Fibroblast of lung (primary cell): Measurements from ENCODE around the gene KL. TPM values are rescaled to one million over a fixed set of nuclear protein-coding genes. Genes with fewer than 3 reads are reported as not detected.

Source experiments
- DNase-seq, 2 donors: peaks; one replicate each; pipeline versions ENCODE4 v3.0.0 to v3.0.0-alpha.2; 2010; ENCODE audit warnings: low read depth in 2 of 2
- H2AFZ ChIP-seq: 2 replicates; pipeline ENCODE4 v1.5.1; 2012; ENCODE audit warnings: low read length, control low read depth, inconsistent platforms
- H3K27ac ChIP-seq: 2 replicates; pipeline ENCODE4 v1.5.1; 2011; ENCODE audit warnings: low read length, control low read depth; ENCODE audit not compliant: insufficient read depth
- H3K27me3 ChIP-seq: 2 replicates; pipeline ENCODE4 v1.5.1; 2011; ENCODE audit warnings: mild to moderate bottlenecking, low read length; ENCODE audit not compliant: control insufficient read depth, insufficient read depth
- H3K36me3 ChIP-seq: 2 replicates; pipeline ENCODE4 v1.5.1; 2011; ENCODE audit warnings: low read length; ENCODE audit not compliant: control insufficient read depth, insufficient read depth
- H3K4me1 ChIP-seq: 2 replicates; pipeline ENCODE4 v1.5.1; 2011; ENCODE audit warnings: low read length; ENCODE audit not compliant: control insufficient read depth, insufficient read depth; ENCODE audit errors: extremely low read depth
- H3K4me2 ChIP-seq: 2 replicates; pipeline ENCODE4 v1.5.1; 2011; ENCODE audit warnings: low read length, control low read depth; ENCODE audit not compliant: insufficient read depth; ENCODE audit errors: extremely low read depth
- H3K4me3 ChIP-seq, 4 experiments: fragments of 200-600 bp in 1 of 4; sonication (generic) in 1 of 4; replicated peaks in 1 of 4; 2 replicates each; pipeline ENCODE4 v1.5.1; 2011 to 2016; ENCODE audit warnings: low read length in 4 of 4, low read depth in 3 of 4, mild to moderate bottlenecking in 3 of 4, control low read depth in 2 of 4, inconsistent platforms in 1 of 4, mixed read lengths in 1 of 4; ENCODE audit not compliant: insufficient read depth in 1 of 4; ENCODE audit errors: control extremely low read depth in 1 of 4
- H3K79me2 ChIP-seq: 2 replicates; pipeline ENCODE4 v1.5.1; 2012; ENCODE audit warnings: mild to moderate bottlenecking, low read length, inconsistent platforms; ENCODE audit not compliant: control insufficient read depth, insufficient read depth
- H3K9ac ChIP-seq: 2 replicates; pipeline ENCODE4 v1.5.1; 2011; ENCODE audit warnings: mild to moderate bottlenecking, low read length, control low read depth; ENCODE audit not compliant: insufficient read depth
- H3K9me3 ChIP-seq: 2 replicates; pipeline ENCODE4 v1.5.1; 2012; ENCODE audit warnings: low read depth, low read length; ENCODE audit not compliant: control insufficient read depth, insufficient read depth
- H4K20me1 ChIP-seq: 2 replicates; pipeline ENCODE4 v1.5.1; 2011; ENCODE audit warnings: low read length; ENCODE audit not compliant: control insufficient read depth, insufficient read depth; ENCODE audit errors: extremely low read depth
- EZH2 ChIP-seq: IDR thresholded peaks from 2 replicates; pipeline ENCODE4 v1.5.1; 2012; ENCODE audit warnings: low read length, control low read depth, mild to moderate bottlenecking; ENCODE audit errors: missing control alignments
- polyA plus RNA-seq, 2 donors: library from polyadenylated mRNA; depleted of rRNA in 1 of 2; stranded (reverse) in 1 of 2; unstranded in 1 of 2; fragments of >200 nt; gene quantifications; 2 replicates each; pipeline ENCODE4 v1.2.1, GENCODE V29; 2011 to 2012; ENCODE audit warnings: missing spikeins in 1 of 2
- total RNA-seq: library from RNA; depleted of rRNA; stranded (reverse); fragments of >200 nt; gene quantifications from 2 replicates; pipeline ENCODE4 v1.2.1, GENCODE V29; 2014
- TF ChIP-seq, protein P1 (sequence below), 2 donors: IDR thresholded peaks in 1 of 2; conservative IDR thresholded peaks in 1 of 2; 1 replicate in 1 of 2; 2 replicates in 1 of 2; pipeline ENCODE4 v1.5.1; 2011 to 2012; ENCODE audit warnings: low read length in 2 of 2, control low read depth in 1 of 2, inconsistent platforms in 1 of 2, low read depth in 1 of 2, mild to moderate bottlenecking in 1 of 2

KL gene
- total and polyA plus RNA-seq, 2 donors (not counting 1 experiment from before 2014, with no cell fraction given): 0.17 TPM; not detected in 1

DNA sequence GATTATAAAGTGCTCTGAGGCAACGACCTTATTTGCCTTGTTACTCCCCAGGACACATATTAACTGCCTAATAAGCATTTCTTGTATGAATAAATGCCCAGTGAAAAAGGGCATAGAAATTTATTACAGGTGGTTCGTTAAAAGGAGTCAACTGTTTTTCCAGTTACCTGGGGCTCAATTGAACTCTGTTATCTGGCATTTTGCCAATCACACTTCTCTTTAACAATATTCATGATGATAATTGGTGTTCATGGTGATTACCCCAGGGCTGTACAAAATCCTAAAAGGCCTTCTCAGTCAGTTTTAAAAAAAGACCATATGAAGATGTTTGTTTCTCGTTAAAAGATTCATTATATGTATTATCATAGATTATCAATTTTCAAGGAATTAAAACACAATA, 57.1 kb downstream of the KL start:
- H3K4me2 ChIP-seq: no peak overlapping the region

DNA sequence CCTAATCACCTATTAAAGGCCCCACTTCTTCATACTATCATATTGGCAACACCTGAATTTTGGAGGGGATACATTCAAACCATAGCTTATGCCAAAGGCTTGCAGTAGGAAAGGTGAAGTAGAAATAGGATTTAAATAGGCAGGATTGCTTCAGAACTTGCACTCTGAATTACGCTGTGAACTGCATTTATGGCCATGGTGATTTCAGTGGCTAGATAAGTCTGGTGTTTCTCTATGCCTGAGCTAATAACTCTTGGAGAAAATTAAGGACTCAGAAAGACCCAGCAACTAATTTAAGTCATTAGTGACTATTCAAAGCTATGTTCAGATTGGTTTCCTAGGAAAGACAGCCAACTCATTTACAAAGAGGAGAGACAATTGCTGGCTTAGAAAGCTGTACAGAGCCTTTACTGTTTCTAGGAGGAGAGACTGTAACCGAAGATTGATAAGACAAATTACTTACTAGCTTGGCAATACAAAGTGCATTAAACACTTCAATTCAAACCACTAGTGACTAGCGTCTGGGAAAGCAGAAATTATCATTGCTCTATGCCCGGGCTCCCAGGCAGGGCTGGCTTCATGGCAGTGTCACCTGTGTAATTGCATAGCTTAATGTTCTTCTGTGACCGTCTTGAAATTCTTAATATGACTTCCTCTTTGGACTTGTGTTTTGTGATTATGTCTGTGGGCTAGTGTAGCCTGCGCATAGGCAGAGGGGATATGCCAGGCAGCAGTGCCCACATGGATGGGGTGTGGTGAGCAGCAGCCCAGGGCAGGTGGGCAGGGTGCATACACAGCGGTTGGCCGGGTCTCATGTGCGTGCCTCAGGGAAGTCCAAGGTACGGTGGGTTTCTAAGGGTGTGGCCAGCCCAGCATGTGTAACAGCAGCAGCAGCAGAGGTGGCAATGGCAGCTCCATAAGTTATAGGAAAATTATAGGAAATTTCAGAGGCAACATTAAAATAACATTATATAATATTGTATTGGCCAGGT, 60.1 kb downstream of the KL start:
- TF ChIP-seq EZH2: no peak
- TF ChIP-seq, protein P1, sequence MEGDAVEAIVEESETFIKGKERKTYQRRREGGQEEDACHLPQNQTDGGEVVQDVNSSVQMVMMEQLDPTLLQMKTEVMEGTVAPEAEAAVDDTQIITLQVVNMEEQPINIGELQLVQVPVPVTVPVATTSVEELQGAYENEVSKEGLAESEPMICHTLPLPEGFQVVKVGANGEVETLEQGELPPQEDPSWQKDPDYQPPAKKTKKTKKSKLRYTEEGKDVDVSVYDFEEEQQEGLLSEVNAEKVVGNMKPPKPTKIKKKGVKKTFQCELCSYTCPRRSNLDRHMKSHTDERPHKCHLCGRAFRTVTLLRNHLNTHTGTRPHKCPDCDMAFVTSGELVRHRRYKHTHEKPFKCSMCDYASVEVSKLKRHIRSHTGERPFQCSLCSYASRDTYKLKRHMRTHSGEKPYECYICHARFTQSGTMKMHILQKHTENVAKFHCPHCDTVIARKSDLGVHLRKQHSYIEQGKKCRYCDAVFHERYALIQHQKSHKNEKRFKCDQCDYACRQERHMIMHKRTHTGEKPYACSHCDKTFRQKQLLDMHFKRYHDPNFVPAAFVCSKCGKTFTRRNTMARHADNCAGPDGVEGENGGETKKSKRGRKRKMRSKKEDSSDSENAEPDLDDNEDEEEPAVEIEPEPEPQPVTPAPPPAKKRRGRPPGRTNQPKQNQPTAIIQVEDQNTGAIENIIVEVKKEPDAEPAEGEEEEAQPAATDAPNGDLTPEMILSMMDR (conservative IDR thresholded peaks at IDR 0.05 in 1 of 2, IDR thresholded peaks at IDR 0.05 in 1 of 2; ENCODE audit: low read depth in 1 of 2, low read length in 2 of 2): no peak
- no peak overlapping the region for H3K9ac ChIP-seq
- H3K4me3 ChIP-seq: no peak overlapping the region
- H3K4me2 ChIP-seq: no peak overlapping the region
- no peaks in the 10 kb centered on the region for H3K4me1 ChIP-seq
- no peak for DNase-seq
- no peaks in the 10 kb centered on the region for H4K20me1 ChIP-seq
- no peaks in the 10 kb centered on the region for H3K79me2 ChIP-seq
- no peak overlapping the region for H3K27ac ChIP-seq
- H3K9me3 ChIP-seq: no peaks in the 10 kb centered on the region
- H2AFZ ChIP-seq: no peak overlapping the region
- no peaks in the 10 kb centered on the region for H3K27me3 ChIP-seq
- no peaks in the 10 kb centered on the region for H3K36me3 ChIP-seq

More for the DNA sequence above, 57.1 kb downstream of the KL start:
- DNase-seq: no peak
- Histone ChIP-seq H3K4me3 (no peak overlapping the region), H3K27me3 (no peaks in the 10 kb centered on the region), H3K36me3 (no peaks in the 10 kb centered on the region), H3K4me1 (no peaks in the 10 kb centered on the region), H3K9ac (no peak overlapping the region), H3K27ac (no peak overlapping the region), H2AFZ (no peak overlapping the region), H4K20me1 (no peaks in the 10 kb centered on the region), H3K79me2 (no peaks in the 10 kb centered on the region), H3K9me3 (no peaks in the 10 kb centered on the region)
- no peak for TF ChIP-seq EZH2

DNA sequence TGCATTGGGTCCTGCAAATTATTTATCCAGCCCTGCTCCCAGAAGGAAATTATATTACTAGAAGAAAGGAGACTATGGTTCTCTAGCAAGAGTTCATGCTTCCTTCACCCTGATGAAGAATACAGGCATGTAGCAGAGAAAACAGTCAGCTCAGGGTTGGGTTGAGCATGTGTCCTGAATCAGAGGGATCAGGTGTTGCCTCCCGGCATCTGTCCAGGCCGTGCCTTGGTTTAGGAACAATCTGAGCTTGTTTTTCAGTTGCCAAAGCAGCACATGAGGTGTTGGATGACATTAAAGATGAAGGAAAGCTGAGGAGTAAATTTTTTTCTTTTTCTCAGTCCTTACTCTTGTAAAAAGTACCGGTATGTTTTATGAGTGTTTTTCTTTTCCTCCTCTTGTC, 62.0 kb downstream of the KL start:
- Histone ChIP-seq H3K4me2 (no peak overlapping the region), H3K4me3 (no peak overlapping the region), H3K4me1 (no peaks in the 10 kb centered on the region), H3K27me3 (no peaks in the 10 kb centered on the region), H3K27ac (no peak overlapping the region), H3K36me3 (no peaks in the 10 kb centered on the region), H3K9me3 (no peaks in the 10 kb centered on the region), H4K20me1 (no peaks in the 10 kb centered on the region), H3K79me2 (no peaks in the 10 kb centered on the region), H3K9ac (no peak overlapping the region), H2AFZ (no peak overlapping the region)
- TF ChIP-seq EZH2: no peak
- TF ChIP-seq, protein P1 (conservative IDR thresholded peaks at IDR 0.05 in 1 of 2, IDR thresholded peaks at IDR 0.05 in 1 of 2; ENCODE audit: low read depth in 1 of 2, low read length in 2 of 2): no peak
- DNase-seq: no peak
